Measurements from ENCODE around the gene ING3.

DNA sequence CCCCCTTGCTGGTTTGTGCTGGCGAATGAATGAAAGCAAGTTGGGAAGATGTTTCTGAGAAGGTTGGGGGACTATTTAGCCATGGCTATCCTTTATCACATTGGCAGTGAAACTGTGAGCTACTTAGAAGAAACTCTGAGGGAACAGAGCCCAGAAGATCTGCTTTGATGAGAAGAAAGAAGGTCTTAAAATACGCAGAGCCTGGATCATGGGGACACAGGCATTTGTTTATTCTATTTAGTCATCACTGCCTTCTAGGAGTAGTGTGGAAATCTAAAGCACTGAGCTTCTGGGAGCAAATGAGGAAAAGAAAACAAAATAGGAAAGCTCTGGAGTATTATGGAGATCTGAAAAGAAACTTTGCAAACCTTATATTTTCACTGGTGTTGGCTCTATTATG, 66.4 kb downstream of the ING3 start:
- no peak for TF ChIP-seq MAX (CRISPR knock-in tag; IDR thresholded peaks at IDR 0.05)
- no peak for TF ChIP-seq POLR2AphosphoS2 (IDR thresholded peaks at IDR 0.05; ENCODE audit: low read length)
- no peak for TF ChIP-seq ZNF384 (IDR thresholded peaks at IDR 0.05; ENCODE audit: low read depth, low read length)
- TF ChIP-seq, protein P1, sequence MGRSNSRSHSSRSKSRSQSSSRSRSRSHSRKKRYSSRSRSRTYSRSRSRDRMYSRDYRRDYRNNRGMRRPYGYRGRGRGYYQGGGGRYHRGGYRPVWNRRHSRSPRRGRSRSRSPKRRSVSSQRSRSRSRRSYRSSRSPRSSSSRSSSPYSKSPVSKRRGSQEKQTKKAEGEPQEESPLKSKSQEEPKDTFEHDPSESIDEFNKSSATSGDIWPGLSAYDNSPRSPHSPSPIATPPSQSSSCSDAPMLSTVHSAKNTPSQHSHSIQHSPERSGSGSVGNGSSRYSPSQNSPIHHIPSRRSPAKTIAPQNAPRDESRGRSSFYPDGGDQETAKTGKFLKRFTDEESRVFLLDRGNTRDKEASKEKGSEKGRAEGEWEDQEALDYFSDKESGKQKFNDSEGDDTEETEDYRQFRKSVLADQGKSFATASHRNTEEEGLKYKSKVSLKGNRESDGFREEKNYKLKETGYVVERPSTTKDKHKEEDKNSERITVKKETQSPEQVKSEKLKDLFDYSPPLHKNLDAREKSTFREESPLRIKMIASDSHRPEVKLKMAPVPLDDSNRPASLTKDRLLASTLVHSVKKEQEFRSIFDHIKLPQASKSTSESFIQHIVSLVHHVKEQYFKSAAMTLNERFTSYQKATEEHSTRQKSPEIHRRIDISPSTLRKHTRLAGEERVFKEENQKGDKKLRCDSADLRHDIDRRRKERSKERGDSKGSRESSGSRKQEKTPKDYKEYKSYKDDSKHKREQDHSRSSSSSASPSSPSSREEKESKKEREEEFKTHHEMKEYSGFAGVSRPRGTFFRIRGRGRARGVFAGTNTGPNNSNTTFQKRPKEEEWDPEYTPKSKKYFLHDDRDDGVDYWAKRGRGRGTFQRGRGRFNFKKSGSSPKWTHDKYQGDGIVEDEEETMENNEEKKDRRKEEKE (IDR thresholded peaks at IDR 0.05; ENCODE audit: borderline replicate concordance in 1 of 2, control insufficient read depth in 1 of 2, low read depth in 2 of 2, low read length in 1 of 2) = no peak
- no peak for TF ChIP-seq SRSF1 (IDR thresholded peaks at IDR 0.05; ENCODE audit: low read depth, low read length)
